ENCODE data around the gene FHOD3.
"Not testable (repeated sequence)": the region's sequence is repeated elsewhere in the genome, so short reads cannot be mapped to it uniquely, and the experiment has no call there.

Gene FHOD3

DNA sequence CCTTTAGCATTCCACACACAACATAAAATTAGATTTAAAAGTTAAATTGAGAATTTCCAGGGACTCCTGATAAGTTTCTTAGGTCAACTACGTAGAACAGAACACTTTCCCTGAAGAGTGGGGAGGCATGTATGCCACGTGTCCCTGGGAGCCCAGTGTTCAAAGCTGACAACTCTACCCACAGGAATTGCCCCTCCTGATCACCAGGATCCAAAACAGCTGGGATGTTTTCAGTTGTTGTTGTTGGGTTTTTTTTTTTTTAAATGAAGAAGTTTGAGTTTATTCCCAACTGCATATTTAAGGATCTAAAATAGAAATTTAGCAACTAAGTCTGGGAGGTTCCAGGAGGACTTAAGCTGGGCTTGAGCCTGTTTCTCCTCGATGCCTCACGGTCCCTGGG lies 430.8 kb downstream of the FHOD3 start:
- DNase-seq = no peak

DNA sequence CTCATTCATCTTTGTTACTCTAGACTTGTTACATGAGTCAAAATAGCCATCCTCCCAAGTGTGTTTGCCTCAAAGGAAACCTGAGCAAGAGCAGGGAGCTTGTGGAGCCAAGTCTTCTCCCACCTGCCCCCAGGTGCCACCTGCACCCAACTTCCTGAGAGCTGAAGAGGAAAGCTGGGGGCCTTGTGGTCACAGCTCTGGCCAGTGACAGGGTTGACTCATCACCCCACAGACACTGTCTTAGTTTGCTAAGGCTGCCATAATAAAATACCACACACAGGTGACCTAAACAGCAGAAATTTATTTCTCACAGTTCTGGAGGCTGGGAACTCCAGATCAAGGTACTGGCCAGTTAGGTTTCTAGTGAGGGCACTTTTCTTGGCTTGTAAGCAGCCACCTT lies 431.7 kb downstream of the FHOD3 start:
- DNase-seq = no peak

DNA sequence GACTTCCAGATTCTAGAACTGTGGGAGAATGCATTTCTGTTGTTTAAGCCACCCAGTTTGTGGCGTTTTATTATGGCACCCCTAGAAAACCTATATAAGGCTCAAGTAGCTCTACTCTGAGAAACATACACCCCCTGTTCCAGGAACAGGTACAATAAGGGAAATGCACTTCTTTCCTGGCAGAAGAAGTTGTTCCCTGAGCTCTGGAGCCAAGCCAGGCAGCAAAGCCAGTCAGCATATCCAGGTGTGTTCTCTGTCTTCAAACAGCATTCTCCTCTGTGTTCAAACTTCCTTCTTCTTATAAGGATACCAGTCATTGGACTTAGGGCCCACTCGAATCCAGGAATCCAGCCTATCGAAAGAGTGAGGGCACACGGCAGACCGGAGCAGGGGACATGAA lies 434.8 kb downstream of the FHOD3 start:
- no peak for DNase-seq

DNA sequence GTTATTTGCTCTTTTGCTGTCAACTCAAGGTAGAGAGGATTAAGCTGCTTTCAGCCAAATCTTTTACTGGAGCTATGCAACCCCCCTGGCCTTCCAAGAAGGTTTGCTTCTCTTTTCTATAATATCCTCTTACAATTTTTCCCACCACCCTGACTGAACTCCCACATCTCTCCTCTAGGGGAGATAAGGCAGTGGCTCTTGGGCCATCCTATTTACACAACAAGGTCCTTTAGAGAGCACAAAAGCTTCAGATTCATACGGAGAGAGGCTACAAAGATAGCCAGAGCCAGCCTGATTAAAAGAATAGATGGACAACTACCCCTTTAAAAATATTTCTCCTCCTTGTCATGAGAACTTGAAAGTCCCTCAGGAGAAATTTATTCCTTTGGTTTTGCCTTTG lies 435.6 kb downstream of the FHOD3 start:
- DNase-seq = no peak

DNA sequence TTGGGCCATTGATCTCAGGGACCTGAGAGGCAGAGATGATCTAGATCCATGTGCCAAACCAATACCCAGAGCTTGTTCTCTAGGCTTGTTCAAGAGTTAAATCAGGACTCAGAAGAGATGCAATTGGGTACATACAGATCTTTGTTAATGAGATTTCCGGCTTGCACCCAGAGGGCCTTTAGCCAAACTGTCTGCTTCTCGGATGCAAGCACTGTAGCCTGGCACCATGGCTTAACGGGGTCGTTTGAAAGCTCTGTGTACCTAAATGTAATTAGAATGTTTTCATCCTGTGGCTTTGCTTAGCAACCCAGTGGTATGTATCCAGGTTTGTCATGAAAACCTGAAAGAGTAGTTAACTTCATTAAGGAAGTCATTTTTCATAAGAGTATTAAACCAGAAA lies 437.1 kb downstream of the FHOD3 start:
- no peak for DNase-seq

DNA sequence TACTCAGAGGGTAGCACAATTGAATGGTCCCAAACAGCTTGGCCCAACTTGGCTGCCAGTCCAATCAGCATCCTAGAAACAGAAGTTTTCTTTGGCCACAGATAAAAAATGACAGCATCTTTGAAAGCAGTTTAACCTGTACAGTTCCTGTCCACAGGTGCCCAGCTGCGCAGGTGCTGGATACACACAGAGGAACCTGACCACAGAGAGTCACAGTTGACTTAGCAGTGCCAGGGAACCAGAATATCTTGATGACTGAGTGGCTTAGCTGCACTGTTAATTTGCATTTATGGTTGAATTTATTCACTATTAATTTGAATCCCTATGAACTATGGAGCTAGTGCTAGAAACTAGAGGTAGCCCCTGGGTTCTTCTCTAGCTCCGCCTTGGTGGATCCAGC lies 437.6 kb downstream of the FHOD3 start:
- no peak for DNase-seq

DNA sequence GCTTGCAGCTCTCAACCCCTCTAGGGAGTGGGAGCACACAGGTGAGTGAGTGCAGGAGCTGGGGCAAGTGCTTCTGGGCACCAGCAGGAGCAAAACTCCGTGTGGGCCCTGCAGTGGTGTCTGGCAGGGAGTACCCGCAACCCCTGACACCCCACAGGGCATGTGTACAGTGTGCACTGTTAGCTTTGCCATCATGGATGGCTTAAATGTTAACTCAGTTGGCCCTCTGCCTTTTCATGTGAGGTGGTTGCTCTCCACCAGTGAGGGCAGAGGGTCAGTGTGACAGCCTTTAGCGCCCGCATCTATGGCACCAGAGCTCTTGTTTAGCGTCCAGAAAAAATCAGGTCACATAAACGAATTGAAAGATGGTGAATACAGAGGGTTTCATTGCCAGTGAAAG lies 438.6 kb downstream of the FHOD3 start:
- DNase-seq = no peak

DNA sequence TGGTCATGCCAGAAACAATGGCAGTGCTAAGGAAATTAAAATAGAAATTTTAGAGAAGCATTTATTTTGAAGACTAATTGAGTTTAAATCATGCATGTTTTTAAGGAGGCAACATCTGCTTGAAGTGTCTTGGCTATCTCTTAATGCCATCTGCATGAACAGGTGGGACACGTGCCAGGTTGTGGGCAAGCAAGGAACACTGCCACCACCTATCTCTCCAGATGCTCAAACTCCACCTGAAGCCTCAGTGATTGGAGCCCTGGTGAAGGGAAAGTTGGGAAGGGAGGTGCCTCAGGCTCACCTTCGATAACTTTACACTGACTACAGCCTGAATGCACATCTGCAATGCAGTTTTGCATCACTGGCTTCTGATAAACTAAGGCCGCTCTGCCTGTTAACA lies 439.8 kb downstream of the FHOD3 start:
- no peak for DNase-seq

DNA sequence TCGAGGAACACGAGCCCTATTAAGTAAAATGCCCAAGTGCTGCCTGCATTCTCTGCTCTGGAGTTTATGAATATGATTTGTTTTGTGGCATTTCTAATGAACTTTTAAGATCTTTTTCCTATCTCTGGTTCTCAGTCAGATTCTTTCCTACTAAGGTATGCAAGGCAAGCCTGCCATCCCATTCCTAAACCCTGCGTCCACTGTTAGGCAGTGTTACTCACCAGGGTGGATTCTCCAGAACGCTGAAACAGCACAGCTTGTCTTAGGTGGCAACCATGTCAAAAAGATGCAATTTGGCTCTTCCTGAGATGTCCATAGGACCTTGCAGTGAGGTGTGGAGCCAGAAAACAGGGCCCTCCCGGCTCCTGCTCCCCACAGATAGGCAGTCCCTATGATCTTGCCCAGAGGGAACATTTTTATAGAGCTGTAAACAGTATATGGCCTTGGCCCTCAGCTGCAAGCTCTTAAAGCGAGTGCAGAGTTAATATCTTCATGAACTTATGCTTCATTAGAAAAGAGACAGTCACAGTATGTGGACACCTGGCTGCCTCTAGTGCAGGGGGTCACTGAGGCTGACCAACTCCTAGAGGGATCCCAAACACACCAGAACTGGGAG lies 446.9 kb downstream of the FHOD3 start:
- DNase-seq = no peak

DNA sequence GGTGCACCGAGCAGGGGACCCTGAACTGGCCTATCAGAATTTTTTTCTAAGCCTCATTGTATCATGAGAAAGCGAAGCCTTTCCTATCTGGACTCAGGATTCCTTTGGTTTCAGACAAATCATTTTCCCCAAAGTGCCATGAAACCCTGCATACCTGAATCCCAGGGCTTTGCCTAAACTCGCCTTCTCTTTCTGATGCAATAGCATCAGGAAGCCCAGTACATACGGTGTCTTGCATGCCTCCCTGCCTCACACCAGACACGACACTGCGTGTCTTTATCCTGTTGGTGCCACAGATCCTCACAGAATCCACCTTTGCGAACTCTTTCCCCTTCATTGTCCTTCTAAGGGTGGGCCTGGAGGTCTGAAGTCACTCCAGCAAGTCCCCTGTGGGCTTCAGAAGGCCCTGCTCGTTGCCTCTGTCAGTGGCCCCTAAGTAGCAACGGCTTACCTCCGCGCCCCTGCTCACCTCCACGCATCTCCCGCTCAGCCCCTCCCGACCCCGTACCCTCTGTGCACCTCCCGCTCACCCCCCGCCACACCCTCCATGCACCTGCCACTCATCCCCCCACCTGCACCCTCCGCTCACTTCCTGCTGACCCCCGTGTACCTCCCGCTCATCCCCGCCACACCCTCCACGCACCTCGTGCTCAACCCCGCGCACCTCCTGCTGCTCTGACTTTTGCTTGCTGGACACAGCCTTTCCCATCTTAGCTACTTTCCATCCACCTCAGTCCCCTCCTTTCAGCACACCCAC lies 447.9 kb downstream of the FHOD3 start:
- DNase-seq = no peak

DNA sequence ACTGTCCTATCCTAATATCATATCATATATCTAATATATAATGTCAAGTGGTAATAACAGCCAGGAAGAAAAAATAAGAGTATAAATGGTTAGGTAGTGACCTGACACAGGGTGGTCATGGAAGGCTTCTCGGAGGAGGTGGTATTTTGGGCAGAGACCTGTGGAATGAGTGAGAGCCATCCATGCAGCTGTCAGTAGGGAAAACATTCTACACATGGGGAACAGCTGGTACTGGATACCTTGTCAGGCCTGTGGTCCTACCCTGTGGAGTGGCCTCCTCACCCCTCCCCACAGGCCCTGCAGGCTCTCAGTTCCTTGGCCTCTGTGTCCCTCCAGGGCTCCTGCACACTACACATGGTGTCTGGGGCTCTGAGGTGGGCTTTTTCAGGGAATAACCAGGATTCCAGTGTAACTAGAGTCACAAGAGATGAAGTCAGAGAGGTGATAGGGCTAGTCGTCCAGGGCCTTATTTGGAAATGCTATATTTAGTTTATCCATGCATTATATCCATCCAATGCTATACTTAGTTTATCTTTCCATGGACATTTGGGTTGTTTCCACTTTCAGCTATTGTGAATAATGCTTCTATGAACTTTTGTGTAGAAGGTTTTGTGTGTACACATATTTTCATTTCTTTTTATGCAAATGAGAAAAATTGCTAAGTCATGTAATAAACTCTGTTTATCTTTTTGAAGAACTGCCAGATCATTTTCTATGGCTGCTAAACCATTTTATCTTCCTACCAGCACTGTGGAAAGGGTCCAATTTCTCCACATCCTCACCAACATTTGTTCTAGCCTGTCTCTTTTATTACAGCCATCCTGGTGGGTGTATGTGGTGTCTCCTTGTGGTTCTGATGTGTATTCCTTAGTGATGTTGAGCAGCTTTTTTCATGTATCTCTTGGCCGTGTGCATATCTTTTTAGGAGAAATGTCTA lies 455.7 kb downstream of the FHOD3 start:
- no peak for DNase-seq

DNA sequence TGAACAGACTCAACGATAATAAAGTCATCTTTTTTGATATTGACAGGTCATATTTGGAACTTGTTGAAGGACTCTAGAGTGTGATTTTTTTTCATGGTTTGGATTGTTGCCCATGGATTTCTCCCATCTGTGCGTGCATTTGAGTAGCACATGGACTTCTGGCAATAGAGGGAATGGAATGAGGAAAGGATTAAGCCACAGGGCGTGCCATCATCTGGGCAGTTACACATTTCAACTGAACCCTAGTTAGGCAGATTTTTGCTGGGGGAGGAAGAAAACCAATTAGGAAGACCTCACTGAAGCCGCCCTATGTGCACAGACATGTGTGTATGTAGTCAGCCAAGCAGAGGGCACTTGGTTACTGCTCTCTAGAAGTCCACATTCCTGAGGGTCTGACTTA lies 458.7 kb downstream of the FHOD3 start:
- DNase-seq = no peak

DNA sequence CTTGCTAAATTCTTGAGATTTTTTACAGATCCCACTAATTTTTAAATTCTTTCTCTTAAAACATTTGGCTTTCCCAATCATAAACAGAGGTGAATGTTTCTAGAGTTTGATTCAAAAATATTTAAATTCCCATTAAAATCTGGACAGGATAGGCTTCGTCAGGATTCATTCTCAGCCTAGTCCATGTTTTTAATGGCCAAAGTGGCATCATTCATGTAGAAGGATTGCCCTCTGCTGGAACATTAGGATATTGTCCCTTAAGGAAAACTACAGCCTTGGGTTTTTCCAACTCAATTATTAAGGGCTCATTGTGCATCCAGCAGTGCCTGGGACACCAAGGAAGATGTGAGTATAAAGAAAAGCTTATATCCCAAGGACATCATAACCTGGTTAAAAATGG lies 459.6 kb downstream of the FHOD3 start:
- DNase-seq = no peak

DNA sequence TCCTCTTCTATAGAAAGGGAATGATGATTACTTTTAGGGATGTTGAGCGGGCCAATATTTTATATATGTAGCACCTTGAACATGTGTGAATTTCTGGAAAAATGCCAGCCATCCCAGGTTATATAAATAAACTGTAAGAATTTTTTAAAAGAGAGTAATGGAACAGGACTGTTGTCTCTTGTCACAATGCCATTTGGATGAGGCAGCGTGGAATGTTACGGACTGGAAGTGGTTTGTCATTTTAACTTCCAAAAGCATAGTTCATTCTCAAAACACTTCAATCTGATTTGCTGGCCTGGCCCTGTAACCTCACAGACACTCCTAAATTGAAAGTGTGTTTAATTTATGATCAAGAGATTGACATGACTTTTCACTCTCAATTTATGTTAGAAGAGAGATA lies 460.5 kb downstream of the FHOD3 start:
- no peak for DNase-seq

DNA sequence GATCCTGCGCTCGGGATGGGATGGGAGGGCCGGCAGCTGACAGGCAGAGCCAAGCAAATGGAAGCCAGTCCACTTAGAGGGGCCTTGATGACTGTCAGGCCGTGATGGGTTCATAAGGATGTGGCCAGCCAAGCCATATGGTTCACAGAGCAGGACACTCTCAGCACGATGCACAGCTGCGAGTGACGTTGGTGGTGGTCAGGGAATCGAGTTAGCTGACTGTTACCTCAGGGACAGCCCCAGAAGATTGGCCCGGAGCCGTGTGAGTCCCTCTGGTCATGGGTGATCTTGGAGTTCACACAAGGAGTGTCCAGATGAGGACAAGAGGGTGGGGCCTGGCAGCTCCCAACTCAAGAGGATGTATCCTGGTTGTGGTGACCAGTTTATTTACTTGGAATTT lies 461.1 kb downstream of the FHOD3 start:
- DNase-seq = no peak

DNA sequence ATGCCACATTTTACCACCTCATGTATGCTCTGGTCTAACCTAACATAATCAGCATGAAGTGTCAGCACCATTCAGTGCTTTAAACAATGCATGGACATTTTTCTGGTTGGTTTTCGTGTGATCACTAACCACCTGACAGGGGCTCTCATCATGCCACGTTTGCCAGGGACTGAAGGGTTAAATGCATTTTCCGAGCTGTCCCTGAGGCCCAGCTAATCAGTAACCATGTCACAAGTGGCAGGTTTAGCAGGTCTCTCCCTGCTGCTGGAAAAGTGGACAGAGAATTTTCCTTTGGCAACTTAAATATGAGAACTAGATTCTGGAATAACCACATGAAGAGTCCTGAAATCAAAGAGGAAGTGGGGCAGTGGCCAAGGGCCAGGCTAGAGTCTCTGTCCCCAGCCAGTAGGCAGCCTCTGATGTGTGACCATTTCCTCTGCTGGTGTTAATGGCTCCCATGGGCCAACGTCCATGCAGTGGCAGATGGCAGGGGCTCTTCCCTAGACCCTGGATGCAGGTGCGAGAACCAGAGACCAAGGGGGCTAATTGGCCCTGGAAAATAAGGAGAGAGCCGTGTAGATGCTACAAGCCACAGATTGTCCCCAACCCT lies 461.8 kb downstream of the FHOD3 start:
- DNase-seq = no peak

DNA sequence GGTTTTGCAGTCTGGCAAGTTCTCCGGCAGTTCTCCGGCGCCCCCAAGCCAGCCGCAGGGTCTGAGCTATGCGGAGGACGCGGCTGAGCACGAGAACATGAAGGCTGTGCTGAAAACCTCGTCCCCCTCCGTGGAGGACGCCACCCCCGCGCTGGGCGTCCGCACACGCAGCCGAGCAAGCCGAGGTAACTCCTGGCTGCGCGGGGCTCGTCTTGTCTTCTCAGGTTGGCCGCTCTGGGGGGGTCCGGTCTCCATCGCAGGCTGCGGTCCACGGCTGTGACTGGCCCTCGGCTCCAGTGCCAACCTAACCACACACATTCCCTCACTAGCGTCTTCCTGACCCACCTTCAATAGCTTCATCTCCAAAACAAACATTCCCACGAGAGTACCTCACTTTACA lies 463.1 kb downstream of the FHOD3 start:
- no peak for DNase-seq

DNA sequence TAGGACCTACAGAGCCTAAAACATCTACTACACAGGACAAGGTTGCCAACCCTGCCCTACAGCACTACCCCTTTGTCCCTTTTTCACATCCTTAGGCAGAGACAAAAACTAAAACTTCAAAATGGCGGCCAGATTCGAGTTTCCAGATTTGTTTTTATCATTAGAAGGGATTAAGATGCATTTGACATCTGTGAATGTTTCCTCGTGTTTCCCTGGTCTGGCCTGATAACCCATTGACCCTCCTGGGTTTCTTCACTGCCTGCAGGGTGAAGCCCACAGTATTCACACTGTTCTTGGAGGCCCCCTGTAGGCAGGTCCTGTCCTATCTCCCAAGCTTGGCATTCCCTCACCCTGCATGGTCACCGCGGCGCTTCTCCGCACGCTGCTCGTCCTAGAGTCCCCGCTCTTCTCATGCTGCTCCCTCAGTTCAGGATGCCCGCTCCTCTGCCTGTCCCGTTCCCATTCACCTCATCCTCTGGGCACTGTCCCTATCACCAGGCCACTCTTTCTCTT lies 463.7 kb downstream of the FHOD3 start:
- no peak for DNase-seq

DNA sequence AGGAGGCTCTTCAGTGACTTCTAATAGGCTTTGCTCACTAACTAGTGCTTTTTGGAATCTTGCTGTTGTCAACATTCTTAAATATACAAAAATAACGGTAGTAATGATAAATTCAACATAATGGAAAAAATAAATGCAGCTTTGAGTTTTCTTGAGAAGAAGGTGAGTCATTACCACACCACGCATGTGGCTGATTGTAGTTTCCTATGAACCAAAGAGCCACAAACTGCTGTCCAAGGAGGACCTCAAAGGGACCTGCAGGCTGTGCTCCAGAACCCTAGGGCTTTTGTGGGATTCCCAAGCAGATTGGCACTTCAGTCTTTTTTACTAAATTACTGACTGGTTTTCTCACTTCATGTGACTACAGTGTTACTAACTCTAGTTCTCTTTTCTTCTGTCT lies 464.6 kb downstream of the FHOD3 start:
- DNase-seq = no peak

DNA sequence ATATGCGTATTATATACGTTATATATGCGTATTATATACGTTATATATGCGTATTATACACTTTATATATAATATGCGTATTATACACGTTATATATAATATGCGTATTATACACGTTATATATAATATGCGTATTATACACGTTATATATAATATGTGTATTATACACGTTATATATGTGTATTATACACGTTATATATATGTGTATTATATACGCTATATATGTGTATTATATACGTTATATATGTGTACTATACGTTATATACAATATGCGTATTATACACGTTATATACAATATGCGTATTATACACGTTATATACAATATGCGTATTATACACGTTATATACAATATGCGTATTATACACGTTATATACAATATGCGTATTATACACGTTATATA lies 465.5 kb downstream of the FHOD3 start:
- not testable (repeated sequence) for DNase-seq

DNA sequence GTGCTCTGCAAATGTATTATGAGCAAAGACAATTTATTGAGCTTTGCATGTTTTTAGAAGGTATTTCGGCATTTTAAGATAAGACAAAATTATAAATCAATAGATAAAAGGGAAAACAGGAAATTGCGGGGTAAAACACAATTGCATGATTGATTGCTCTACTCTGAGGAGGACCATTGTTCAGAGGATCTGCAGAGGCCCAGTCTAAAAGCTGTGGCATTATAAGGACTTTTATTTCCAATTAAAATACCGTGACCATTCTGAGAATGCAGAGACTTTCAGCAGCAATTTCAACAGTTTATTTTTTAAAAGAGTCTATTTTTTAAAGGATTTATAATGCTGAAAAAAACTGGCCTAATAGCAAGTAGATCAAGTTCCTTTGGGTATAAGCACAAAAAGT lies 469.3 kb downstream of the FHOD3 start:
- no peak for DNase-seq

DNA sequence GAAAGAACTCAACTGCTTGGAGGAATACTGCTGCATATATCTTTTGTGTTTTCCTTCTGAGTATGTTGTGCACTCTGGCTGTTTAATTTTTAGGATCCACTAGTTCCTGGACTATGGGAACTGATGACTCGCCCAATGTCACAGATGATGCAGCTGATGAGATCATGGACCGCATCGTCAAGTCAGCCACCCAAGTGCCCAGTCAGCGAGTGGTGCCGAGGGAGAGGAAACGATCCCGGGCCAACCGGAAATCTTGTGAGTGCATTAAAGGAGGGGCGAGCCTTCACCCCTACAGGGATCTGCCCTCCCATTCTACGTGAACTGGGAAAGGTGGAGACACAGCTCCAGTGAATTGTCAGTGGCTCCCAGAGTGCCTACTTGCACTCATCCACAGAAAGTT lies 471.7 kb downstream of the FHOD3 start:
- no peak for DNase-seq

DNA sequence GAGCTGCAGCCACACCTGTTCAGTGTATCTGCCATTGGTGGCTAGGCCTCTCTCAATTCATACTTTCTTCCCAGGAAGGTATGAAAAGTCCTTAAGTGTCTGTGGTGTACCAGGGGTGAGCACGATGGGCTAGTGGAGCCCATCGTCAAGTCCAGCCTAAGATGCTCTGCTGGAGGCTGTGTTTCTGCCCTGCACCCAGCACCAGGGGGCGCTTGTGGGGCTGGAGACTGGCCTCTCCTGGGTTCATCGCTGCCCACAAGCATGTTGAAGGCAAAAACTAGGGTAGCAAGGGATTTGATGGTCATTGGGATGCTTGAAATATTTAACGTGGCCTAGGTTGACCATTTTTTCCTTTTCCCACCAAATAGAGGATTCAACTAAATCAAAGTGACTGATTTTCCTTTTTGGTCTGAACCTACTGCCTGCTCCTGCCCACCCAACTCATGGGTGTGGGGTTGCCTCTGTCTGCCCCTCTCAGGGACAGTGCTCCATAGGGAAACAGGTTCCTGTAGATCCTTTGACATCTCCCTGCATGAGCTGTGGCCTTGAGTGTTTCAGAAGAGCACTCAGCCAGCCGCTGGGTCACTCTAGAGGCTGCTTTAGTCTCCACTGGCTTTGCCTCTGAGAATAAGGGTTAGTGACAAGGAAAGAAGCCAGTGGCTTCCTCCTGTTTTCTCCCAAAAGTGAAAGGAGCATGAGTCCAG lies 472.2 kb downstream of the FHOD3 start:
- DNase-seq = no peak
